Cardiac muscle cell (in vitro differentiated cells and primary cell): ENCODE results near the gene DTL. TPM values are rescaled to one million over a fixed set of nuclear protein-coding genes. Genes with fewer than 3 reads are reported as not detected.

ENCODE experiments used
- DNase-seq, 2 donors: peaks; one replicate each; pipeline versions ENCODE4 v3.0.0 to v3.0.0-alpha.2; 2010 to 2017; ENCODE audit warnings: low read depth in 1 of 2, low spot score in 1 of 2
- H3K27ac ChIP-seq: fragments of 200-600 bp; sonication (generic); 2 replicates; pipeline ENCODE4 v1.5.1; 2016
- H3K27me3 ChIP-seq: fragments of 200-600 bp; sonication (generic); 2 replicates; pipeline ENCODE4 v1.6.0; 2016; ENCODE audit warnings: control low read depth
- H3K36me3 ChIP-seq: fragments of 200-600 bp; sonication (generic); 2 replicates; pipeline ENCODE4 v1.5.1; 2016; ENCODE audit warnings: control low read depth
- H3K4me1 ChIP-seq: fragments of 200-600 bp; sonication (generic); 2 replicates; pipeline ENCODE4 v1.8.1; 2017; ENCODE audit warnings: low read depth, mild to moderate bottlenecking, mixed run types
- H3K4me3 ChIP-seq: fragments of 200-600 bp; sonication (generic); 2 replicates; pipeline ENCODE4 v1.5.1; 2016; ENCODE audit warnings: mild to moderate bottlenecking
- H3K9me3 ChIP-seq: fragments of 200-600 bp; sonication (generic); 2 replicates; pipeline ENCODE4 v1.5.1; 2017; ENCODE audit warnings: low read depth, mild to moderate bottlenecking, control low read depth
- CTCF ChIP-seq: IDR thresholded peaks from 2 replicates; pipeline ENCODE4 v1.5.1; 2012; ENCODE audit warnings: low read depth, mild to moderate bottlenecking, low read length
- polyA plus RNA-seq: library from polyadenylated mRNA; unstranded; fragments of >200 nt; fragmentation: Nextera tagmentation; extraction: Ambion mirVana; gene quantifications from 2 replicates; pipeline ENCODE4 v1.2.1, GENCODE V29; 2016
- total RNA-seq: library from RNA; depleted of rRNA; stranded (reverse); fragments of >200 nt; gene quantifications from 2 replicates; pipeline ENCODE4 v1.2.3, GENCODE V29; 2016

DTL gene
- total and polyA plus RNA-seq, 2 experiments from 2014 or later: 10.7 to 13.6 TPM

- H3K4me3 ChIP-seq: no peak overlapping the region
- H3K4me1 ChIP-seq: peaks cover 45% of the 10 kb centered on the region
- TF ChIP-seq CTCF: no peak
- H3K36me3 ChIP-seq: no peaks in the 10 kb centered on the region
- H3K27me3 ChIP-seq: no peaks in the 10 kb centered on the region
- no peaks in the 10 kb centered on the region for H3K9me3 ChIP-seq
- no peak overlapping the region for H3K27ac ChIP-seq
- no peak for DNase-seq
These were observed 71.9 kb downstream of the DTL start for GRCh38 chr1:212107481-212107880.

DNA sequence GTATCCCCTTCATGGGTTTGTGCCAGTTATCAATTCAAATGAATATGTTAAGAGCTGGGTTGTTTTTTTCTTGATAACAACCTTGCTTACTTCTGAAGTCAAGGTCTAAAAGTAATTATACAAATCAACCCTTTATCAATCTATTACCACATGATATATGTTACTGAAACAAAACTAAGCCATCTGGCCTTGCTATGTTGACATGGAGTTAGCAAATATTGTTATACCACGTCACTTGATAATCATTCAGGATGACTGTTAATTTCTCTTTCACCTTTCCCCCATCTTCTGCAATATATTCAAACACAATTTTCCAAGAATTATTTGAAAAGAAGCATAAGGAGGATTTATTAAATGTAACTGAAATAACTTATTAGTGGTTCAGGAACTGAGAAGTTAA lies 72.6 kb downstream of the DTL start:
- DNase-seq: no peak
- no peaks in the 10 kb centered on the region for H3K27me3 ChIP-seq
- H3K36me3 ChIP-seq: no peaks in the 10 kb centered on the region
- peaks cover 45% of the 10 kb centered on the region for H3K4me1 ChIP-seq
- TF ChIP-seq CTCF: no peak
- no peaks in the 10 kb centered on the region for H3K9me3 ChIP-seq
- H3K27ac ChIP-seq: no peak overlapping the region
- no peak overlapping the region for H3K4me3 ChIP-seq

DNA sequence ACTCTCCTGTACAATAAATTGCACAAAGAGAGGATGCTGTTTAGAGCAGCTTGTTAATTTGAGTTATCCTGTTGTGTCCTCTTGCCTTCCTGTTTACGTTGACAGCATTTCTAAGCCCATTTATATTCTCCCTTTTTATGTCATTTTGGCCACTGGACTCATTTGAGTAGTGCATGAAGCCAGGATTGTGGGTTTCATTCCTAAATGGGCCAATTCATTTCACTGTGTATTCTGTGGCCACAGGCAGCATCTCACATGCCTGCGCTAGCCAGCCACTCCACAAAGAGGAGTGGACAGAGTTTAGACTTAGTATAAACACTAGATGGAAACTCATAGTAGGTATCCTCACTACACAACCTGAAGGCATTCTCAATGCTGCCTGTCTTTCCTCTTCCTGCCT lies 73.4 kb downstream of the DTL start:
- no peak for DNase-seq
- Histone ChIP-seq H3K27ac (no peak overlapping the region), H3K36me3 (no peaks in the 10 kb centered on the region), H3K4me3 (no peak overlapping the region), H3K4me1 (peaks cover 45% of the 10 kb centered on the region), H3K9me3 (no peaks in the 10 kb centered on the region), H3K27me3 (no peaks in the 10 kb centered on the region)
- TF ChIP-seq CTCF: no peak

DNA sequence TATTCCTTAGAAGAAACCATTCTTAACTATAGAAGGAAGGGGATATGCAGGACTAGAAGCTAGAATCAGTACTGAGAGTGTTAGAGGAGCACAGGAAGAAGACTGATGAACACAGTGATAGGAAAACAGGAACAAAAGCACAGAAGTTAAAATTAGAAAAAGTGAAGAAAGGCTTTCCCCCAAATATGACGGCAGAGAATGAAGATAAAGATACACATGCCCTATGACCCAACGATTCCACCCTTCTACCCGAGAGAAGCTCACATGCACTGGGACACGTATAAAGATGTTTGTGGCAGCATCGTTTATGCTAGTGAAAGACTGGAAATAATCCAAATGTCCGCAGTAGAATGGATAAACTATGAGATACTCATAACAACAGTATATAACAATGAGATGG lies 74.2 kb downstream of the DTL start:
- Histone ChIP-seq H3K27ac (no peak overlapping the region), H3K9me3 (no peaks in the 10 kb centered on the region), H3K4me1 (peaks cover 39% of the 10 kb centered on the region), H3K27me3 (no peaks in the 10 kb centered on the region), H3K36me3 (no peaks in the 10 kb centered on the region), H3K4me3 (no peak overlapping the region)
- no peak for DNase-seq
- no peak for TF ChIP-seq CTCF

DNA sequence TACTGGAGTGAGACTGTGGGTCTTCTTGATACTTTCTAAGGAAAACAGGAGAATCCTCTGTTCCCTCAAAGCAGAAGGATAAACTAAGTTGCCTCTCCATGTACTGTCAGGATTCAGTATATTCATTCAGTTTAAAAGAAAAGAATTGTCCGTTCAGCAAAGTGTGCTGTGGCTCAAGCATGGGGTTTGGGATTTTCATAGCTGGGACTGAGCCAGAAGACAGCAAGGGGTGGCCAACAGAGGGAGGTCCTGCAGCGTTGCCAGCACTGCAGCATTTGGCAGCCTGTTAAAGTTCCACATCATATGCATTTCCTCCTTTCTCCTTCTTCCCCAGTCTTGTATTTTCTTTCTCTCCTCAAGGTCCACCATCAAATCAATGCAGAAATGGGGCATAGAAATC lies 75.1 kb downstream of the DTL start:
- no peaks in the 10 kb centered on the region for H3K9me3 ChIP-seq
- DNase-seq: peak; percentile 16 to 86
- no peaks in the 10 kb centered on the region for H3K36me3 ChIP-seq
- no peak overlapping the region for H3K27ac ChIP-seq
- peak; percentile 48 for TF ChIP-seq CTCF
- no peaks in the 10 kb centered on the region for H3K27me3 ChIP-seq
- H3K4me1 ChIP-seq: peaks cover 33% of the 10 kb centered on the region
- no peak overlapping the region for H3K4me3 ChIP-seq

DNA sequence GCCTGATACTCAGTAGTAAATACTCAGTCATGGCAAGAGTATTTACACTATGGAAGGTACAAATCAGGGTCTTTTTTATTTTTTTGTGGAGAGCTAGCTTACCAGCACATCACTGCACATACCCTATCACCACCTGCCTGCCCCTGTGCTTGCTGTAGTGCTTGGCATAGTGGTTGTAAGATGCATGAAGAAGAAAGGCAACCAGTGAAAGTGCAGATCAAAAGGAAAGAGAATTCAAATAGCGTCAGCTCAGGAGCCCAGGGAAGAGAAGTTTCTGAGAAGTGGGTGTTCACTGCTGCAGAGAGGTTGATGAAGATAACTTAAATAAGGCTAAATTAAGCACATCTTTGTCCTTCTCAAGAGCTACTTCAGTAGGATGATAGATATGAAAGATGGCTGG lies 76.0 kb downstream of the DTL start:
- Histone ChIP-seq H3K27ac (no peak overlapping the region), H3K4me3 (no peak overlapping the region), H3K27me3 (no peaks in the 10 kb centered on the region), H3K4me1 (peaks cover 33% of the 10 kb centered on the region), H3K9me3 (no peaks in the 10 kb centered on the region), H3K36me3 (no peaks in the 10 kb centered on the region)
- no peak for TF ChIP-seq CTCF
- no peak for DNase-seq
